Body of pancreas (tissue), 4 donors: ENCODE data around the gene FBXO21. TPM values are rescaled to one million over a fixed set of nuclear protein-coding genes. Genes with fewer than 3 reads are reported as not detected.
"Not testable (repeated sequence)": the region's sequence is repeated elsewhere in the genome, so short reads cannot be mapped to it uniquely, and the experiment has no call there.

Experiments
- ATAC-seq: fragments of 150-250 bp; one replicate; pipeline ENCODE4 v1.9.1; 2016
- DNase-seq, 4 donors: peaks; one replicate each; pipeline ENCODE4 v3.0.0-alpha.2; 2019
- H3K27ac ChIP-seq, 4 donors: fragments of 200-600 bp; sonication (generic); 1 replicate in 3 of 4; 2 replicates in 1 of 4; pipeline versions ENCODE4 v1.5.1 to v1.6.1; 2016 to 2019; ENCODE audit warnings: mild to moderate bottlenecking in 1 of 4, mixed read lengths in 1 of 4, moderate library complexity in 1 of 4
- H3K27me3 ChIP-seq, 2 donors: fragments of 200-600 bp; sonication (generic); one replicate each; pipeline ENCODE4 v1.6.0; 2016; ENCODE audit warnings: mild to moderate bottlenecking in 1 of 2
- H3K36me3 ChIP-seq, 2 donors: fragments of 200-600 bp; sonication (generic); replicated peaks in 1 of 2; 2 replicates each; pipeline ENCODE4 v1.5.1; 2016; ENCODE audit warnings: low read depth in 2 of 2; ENCODE audit not compliant: insufficient read depth in 1 of 2
- H3K4me1 ChIP-seq: fragments of 200-600 bp; sonication (generic); one replicate; pipeline ENCODE4 v1.6.0; 2016
- H3K4me3 ChIP-seq, 2 donors: fragments of 200-600 bp; sonication (generic); 1 replicate in 1 of 2; 2 replicates in 1 of 2; pipeline ENCODE4 v1.5.1; 2016 to 2019
- H3K9me3 ChIP-seq, 3 donors: fragments of 200-600 bp; sonication (generic); 1 replicate in 2 of 3; 2 replicates in 1 of 3; pipeline ENCODE4 v1.5.1; 2016
- POLR2A ChIP-seq, 3 donors: fragments of 450-650 bp; IDR thresholded peaks; one replicate each; pipeline ENCODE4 v1.6.1; 2016; ENCODE audit warnings: antibody characterized with exemption in 3 of 3, mild to moderate bottlenecking in 2 of 3
- WGBS, 2 donors: methylation state at CpG; one replicate each; pipeline ENCODE4 v1.1.5; 2017; 5-methylcytosine and 5-hydroxymethylcytosine counted together
- intact Hi-C: fragments of 100-400 bp; cut with DNase I; formaldehyde crosslinking; loops from one replicate; pipeline ENCODE4 v1.15.1; 2023
- total RNA-seq, 2 donors: library from RNA; depleted of rRNA; stranded (reverse); fragments of >200 nt; gene quantifications; one replicate each; pipeline ENCODE4 v1.1.0, GENCODE V29; 2016
- TF ChIP-seq, protein P1 (sequence below), 7 experiments: fragments of 450-650 bp in 4 of 7; fragments of 200-600 bp in 3 of 7; sonication (generic) in 3 of 7; IDR thresholded peaks; one replicate each; pipeline ENCODE4 v1.5.1; 2016 to 2019; ENCODE audit warnings: antibody characterized with exemption in 7 of 7

The FBXO21 gene
- total RNA-seq, 2 donors from 2014 or later: 43.6 to 76.5 TPM

- H3K36me3 ChIP-seq: no peaks in the 10 kb centered on the region
- peak in 1 of 4 donors; percentile 33 for DNase-seq
- no peaks in the 10 kb centered on the region for H3K9me3 ChIP-seq
- no peaks in the 10 kb centered on the region for H3K27me3 ChIP-seq
- intact Hi-C loops: no loop called here
- 31 to 38% methylated on average over 10 to 11 of the region's 11 CpGs for WGBS, 2 donors
- peak overlapping the region; percentile 65 to 91 (median 85) for H3K27ac ChIP-seq
- no peak for ATAC-seq
- H3K4me1 ChIP-seq: peaks cover 84% of the 10 kb centered on the region
- no peak overlapping the region for H3K4me3 ChIP-seq
- TF ChIP-seq, protein P1, sequence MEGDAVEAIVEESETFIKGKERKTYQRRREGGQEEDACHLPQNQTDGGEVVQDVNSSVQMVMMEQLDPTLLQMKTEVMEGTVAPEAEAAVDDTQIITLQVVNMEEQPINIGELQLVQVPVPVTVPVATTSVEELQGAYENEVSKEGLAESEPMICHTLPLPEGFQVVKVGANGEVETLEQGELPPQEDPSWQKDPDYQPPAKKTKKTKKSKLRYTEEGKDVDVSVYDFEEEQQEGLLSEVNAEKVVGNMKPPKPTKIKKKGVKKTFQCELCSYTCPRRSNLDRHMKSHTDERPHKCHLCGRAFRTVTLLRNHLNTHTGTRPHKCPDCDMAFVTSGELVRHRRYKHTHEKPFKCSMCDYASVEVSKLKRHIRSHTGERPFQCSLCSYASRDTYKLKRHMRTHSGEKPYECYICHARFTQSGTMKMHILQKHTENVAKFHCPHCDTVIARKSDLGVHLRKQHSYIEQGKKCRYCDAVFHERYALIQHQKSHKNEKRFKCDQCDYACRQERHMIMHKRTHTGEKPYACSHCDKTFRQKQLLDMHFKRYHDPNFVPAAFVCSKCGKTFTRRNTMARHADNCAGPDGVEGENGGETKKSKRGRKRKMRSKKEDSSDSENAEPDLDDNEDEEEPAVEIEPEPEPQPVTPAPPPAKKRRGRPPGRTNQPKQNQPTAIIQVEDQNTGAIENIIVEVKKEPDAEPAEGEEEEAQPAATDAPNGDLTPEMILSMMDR (IDR thresholded peaks at IDR 0.05): no peak
- no peak for TF ChIP-seq POLR2A (IDR thresholded peaks at IDR 0.05)
These were observed 93.7 kb downstream of the FBXO21 start for GRCh38 chr12:117096501-117097042.

- intact Hi-C loops, H3K4me3 ChIP-seq, ATAC-seq, H3K36me3 ChIP-seq, H3K27me3 ChIP-seq, DNase-seq, H3K9me3 ChIP-seq: not testable (repeated sequence)
- H3K27ac ChIP-seq: peak overlapping the region; percentile 39 to 91 (median 85)
- H3K4me1 ChIP-seq: peaks cover 92% of the 10 kb centered on the region
- 82 to 85% methylated on average over 10 of the region's 10 CpGs for WGBS, 2 donors
These were observed 95.1 kb downstream of the FBXO21 start for GRCh38 chr12:117095191-117095590.

DNA sequence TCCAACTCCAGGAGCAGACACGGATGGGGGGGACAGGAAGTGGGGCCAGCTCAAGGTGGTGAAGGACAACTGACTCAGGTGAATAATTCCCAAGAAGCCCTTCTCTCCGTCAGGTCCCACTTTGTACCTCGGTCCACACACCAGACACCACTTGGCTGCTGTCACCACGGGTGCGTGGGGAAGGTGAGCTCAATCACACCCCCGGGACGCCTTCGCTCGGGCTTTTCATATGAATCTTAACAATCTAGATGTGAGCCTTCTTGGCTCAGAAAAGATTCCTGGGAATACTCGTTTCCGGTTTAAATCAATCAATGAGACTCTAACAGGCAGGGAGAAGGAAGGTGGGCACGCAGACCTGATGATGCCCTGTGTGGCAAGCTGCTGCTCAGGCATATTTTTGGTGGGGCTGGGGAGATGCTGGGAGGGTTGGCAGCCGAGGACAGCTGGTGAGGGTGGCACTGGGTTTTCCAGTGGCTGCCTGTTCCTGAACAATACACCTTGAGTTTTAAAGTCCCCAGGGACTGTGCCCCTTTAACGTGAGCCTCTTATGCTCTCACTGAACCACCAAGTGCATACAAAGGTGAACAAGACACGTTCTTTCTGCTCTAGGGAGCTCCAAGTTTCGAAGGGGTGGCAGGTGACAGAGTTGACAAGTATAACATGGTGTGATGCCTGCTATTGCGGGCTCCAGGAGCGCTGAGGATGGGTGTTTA is 96.2 kb downstream of the FBXO21 start:
- Histone ChIP-seq H3K27ac (peak overlapping the region; percentile 66 to 91 (median 85)), H3K4me3 (no peak overlapping the region), H3K9me3 (no peaks in the 10 kb centered on the region), H3K36me3 (no peaks in the 10 kb centered on the region), H3K27me3 (no peaks in the 10 kb centered on the region), H3K4me1 (peaks cover 94% of the 10 kb centered on the region)
- no peak for ATAC-seq
- intact Hi-C loops: no loop called here
- WGBS, 2 donors: 31 to 52% methylated on average over 18 of the region's 18 CpGs
- no peak for TF ChIP-seq POLR2A (IDR thresholded peaks at IDR 0.05)
- TF ChIP-seq, protein P1 (IDR thresholded peaks at IDR 0.05): no peak
- no peak for DNase-seq

GRCh38 chr12:117093431-117093830 is 96.8 kb downstream of the FBXO21 start:
- DNase-seq (no peak), ATAC-seq (no peak)
- intact Hi-C loops: no loop called here
- Histone ChIP-seq H3K9me3 (no peaks in the 10 kb centered on the region), H3K4me1 (peaks cover 100% of the 10 kb centered on the region), H3K36me3 (no peaks in the 10 kb centered on the region), H3K27ac (peak overlapping the region; percentile 84 to 95 (median 88)), H3K4me3 (no peak overlapping the region), H3K27me3 (no peaks in the 10 kb centered on the region)
- no peak for TF ChIP-seq POLR2A (IDR thresholded peaks at IDR 0.05)
- TF ChIP-seq, protein P1 (IDR thresholded peaks at IDR 0.05): no peak
- 72 to 74% methylated on average over 11 of the region's 11 CpGs for WGBS, 2 donors

- H3K4me1 ChIP-seq: peaks cover 100% of the 10 kb centered on the region
These were observed 97.4 kb downstream of the FBXO21 start for GRCh38 chr12:117092886-117093285.

More at GRCh38 chr12:117092886-117093285, 97.4 kb downstream of the FBXO21 start:
- intact Hi-C loops: no loop called here
- Histone ChIP-seq H3K27ac (peak overlapping the region; percentile 84 to 95 (median 88)), H3K9me3 (no peaks in the 10 kb centered on the region), H3K36me3 (no peaks in the 10 kb centered on the region), H3K4me3 (no peak overlapping the region), H3K27me3 (no peaks in the 10 kb centered on the region)
- TF ChIP-seq, protein P1 (IDR thresholded peaks at IDR 0.05): no peak
- TF ChIP-seq POLR2A (IDR thresholded peaks at IDR 0.05): no peak
- DNase-seq: no peak
- no peak for ATAC-seq
- 85 to 89% methylated on average over 7 of the region's 7 CpGs for WGBS, 2 donors
